NT2/D1 (cell line): ENCODE measurements around the gene FRK.

ENCODE experiments used
- DNase-seq: peaks from one replicate; pipeline ENCODE4 v3.0.0-alpha.2; 2011; ENCODE audit warnings: low read depth, low spot score
- H3K27me3 ChIP-seq: 2 replicates; pipeline ENCODE4 v1.6.0; 2011; ENCODE audit warnings: mild to moderate bottlenecking; ENCODE audit not compliant: insufficient read length, insufficient read depth
- H3K36me3 ChIP-seq: 2 replicates; pipeline ENCODE4 v1.6.1; 2011; ENCODE audit warnings: mild to moderate bottlenecking, low read length, mixed read lengths; ENCODE audit not compliant: insufficient read depth, insufficient read length
- H3K4me1 ChIP-seq: 2 replicates; pipeline ENCODE4 v1.5.1; 2011; ENCODE audit not compliant: insufficient read depth, insufficient read length
- H3K4me3 ChIP-seq: 2 replicates; pipeline ENCODE4 v1.5.1; 2011; ENCODE audit warnings: low read depth; ENCODE audit not compliant: insufficient read length
- H3K9ac ChIP-seq: 2 replicates; pipeline ENCODE4 v1.6.0; 2011; ENCODE audit warnings: low read depth; ENCODE audit not compliant: insufficient read length
- H3K9me3 ChIP-seq: 2 replicates; pipeline ENCODE4 v1.5.1; 2011; ENCODE audit warnings: mild to moderate bottlenecking, low read length; ENCODE audit not compliant: insufficient read depth
- SUZ12 ChIP-seq: IDR thresholded peaks from 2 replicates; pipeline ENCODE4 v1.6.1; 2011; ENCODE audit not compliant: insufficient read length, insufficient read depth; ENCODE audit errors: extremely low read depth
- YY1 ChIP-seq: IDR thresholded peaks from 2 replicates; pipeline ENCODE4 v1.6.1; 2011; ENCODE audit not compliant: insufficient read length, insufficient read depth
- ZNF274 ChIP-seq: IDR thresholded peaks from 2 replicates; pipeline ENCODE4 v1.6.1; 2011; ENCODE audit warnings: mild to moderate bottlenecking, low read depth, low read length

The FRK gene

DNA sequence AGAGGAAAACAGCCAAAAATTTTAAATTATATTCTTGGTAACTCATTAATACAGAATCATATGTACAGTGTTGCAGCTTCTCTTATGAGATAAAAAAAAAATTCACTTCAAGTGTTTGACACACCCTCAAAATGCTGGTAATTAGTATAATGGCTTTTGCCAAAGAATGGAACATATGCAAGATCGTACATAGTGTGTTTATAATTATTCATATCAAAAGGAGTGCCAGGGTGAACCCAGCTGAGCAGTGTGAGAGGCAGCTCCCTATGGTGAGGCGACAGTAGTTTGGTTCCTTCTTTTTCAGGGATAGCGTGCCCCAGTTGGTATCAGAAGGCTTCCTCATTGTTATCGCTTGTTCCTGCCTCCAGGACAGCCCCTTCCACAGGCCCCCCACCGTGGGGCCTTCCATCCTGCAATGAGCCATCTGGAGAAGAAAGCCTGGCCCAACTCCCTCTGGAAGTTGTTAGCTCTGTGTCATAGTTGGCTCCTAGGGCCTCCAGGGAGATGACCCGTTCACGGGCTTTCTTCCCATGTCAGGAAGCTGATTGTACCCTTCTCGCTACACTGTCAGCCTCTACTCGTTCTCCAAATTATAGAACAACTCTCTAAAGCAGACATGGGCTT lies 150.7 kb downstream of the FRK start:
- DNase-seq, result no peak
- Histone ChIP-seq H3K9me3 (no peaks in the 10 kb centered on the region), H3K4me3 (no peak overlapping the region), H3K27me3 (no peaks in the 10 kb centered on the region), H3K9ac (no peak overlapping the region), H3K36me3 (no peaks in the 10 kb centered on the region), H3K4me1 (no peaks in the 10 kb centered on the region)
- TF ChIP-seq ZNF274 (no peak), SUZ12 (no peak), YY1 (no peak)

DNA sequence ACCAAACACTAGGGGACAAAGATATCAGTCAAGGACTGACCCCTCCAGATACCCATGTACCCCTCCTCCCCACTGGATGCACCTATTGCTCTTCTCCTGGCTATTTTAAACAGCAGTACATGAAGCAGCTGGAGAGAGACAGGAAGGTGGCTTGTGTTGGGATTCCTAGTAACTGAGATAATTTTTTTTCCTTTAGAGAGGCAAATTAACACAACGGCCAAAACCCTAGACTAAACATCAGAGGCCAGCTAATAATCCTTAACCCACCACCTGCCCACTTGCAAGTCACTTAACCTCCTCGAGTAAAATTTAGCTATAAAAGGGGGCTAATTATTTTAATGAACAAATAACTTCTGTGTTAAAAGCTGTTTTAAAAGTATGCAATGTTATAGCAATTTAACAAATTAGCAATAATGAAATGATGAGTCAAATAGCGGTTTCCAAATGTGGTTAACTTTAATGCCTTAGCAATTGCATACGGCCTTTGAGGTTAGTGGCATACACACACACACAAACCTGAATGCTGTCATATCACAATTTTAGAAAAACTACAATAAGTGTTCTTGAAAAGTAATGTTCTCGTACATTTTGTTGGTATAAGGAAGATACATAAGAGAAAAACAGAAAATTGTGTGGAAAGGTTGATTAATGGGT lies 151.7 kb downstream of the FRK start:
- TF ChIP-seq ZNF274 (no peak), YY1 (no peak), SUZ12 (no peak)
- no peak for DNase-seq
- Histone ChIP-seq H3K36me3 (no peaks in the 10 kb centered on the region), H3K4me1 (no peaks in the 10 kb centered on the region), H3K27me3 (no peaks in the 10 kb centered on the region), H3K9me3 (no peaks in the 10 kb centered on the region), H3K4me3 (no peak overlapping the region), H3K9ac (no peak overlapping the region)

DNA sequence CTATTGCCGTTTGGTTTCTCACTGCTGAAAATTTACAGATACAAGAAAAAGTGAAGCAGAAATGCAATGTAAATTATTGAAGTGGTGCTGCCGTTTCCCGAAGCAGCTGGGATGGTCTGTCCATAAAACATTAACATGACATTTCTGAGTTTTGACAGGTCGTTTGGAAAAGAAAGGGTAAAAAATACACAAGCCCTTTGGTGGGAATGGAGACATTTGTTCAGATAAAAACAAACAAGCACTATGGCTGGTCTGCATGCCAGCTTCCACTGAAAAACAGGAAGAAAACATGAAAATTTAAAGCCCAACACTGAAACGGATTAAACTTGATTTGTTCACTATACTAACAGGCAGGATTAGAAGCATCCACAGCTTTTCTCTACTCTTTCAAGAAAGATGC lies 155.2 kb downstream of the FRK start:
- H3K36me3 ChIP-seq, result no peaks in the 10 kb centered on the region
- H3K9ac ChIP-seq, result no peak overlapping the region
- no peak overlapping the region for H3K4me3 ChIP-seq
- H3K4me1 ChIP-seq, result no peaks in the 10 kb centered on the region
- H3K9me3 ChIP-seq, result no peaks in the 10 kb centered on the region
- no peaks in the 10 kb centered on the region for H3K27me3 ChIP-seq
- TF ChIP-seq SUZ12 (no peak), ZNF274 (no peak), YY1 (no peak)
- no peak for DNase-seq

GRCh38 chr6:115902436-115902835 lies 158.3 kb downstream of the FRK start:
- Histone ChIP-seq H3K4me3 (no peak overlapping the region), H3K9me3 (no peaks in the 10 kb centered on the region), H3K4me1 (no peaks in the 10 kb centered on the region), H3K9ac (no peak overlapping the region), H3K36me3 (no peaks in the 10 kb centered on the region), H3K27me3 (no peaks in the 10 kb centered on the region)
- no peak for TF ChIP-seq SUZ12
- TF ChIP-seq ZNF274, result no peak
- no peak for TF ChIP-seq YY1
- DNase-seq, result no peak

DNA sequence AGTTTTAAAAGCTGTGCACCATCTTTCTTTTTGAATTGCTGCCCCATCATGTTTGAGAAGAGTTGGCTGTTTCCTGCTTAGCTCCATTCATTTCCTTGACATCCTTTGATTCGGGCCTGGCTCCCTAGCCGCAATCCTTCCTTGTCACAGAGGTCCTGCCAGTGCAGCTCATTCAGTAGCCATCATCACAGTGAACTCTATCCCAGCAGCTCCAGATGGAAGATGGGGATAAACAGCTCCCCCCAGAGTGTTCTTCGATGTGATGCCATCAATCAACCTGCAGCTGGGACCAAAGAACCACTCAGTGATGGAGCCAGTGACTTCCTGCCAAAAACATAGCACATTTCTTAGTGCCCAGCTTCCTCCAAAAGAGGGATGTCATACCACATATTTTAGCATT lies 158.8 kb downstream of the FRK start:
- Histone ChIP-seq H3K4me1 (no peaks in the 10 kb centered on the region), H3K27me3 (no peaks in the 10 kb centered on the region), H3K9me3 (no peaks in the 10 kb centered on the region), H3K4me3 (no peak overlapping the region), H3K36me3 (no peaks in the 10 kb centered on the region), H3K9ac (no peak overlapping the region)
- no peak for DNase-seq
- TF ChIP-seq ZNF274, result no peak
- TF ChIP-seq SUZ12, result no peak
- TF ChIP-seq YY1, result no peak

DNA sequence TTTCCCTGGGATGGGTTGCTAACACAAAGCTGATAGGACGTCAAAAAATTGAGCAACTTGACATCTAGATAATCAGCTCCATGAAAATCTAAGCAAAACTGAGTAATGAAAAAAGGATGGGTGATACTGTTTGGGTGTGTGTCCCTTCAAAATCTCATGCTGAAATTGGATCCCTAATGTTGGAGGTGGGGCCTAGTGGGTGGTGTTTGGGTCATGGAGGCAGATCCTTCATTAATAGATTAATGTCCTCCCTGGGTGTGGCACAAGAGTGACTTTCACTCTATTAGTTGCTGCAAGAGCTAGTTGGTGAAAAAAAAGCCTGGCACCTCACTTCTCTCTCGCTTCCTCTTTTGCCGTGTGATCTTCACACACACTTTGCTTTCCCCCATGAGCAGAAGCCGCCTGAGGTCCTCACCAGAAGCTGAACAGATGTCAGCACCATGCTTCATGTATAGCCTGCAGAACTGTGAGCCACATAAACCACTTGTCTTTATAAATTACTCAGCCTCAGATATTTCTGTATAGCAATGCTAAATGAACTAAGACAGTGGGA lies 160.9 kb downstream of the FRK start:
- no peaks in the 10 kb centered on the region for H3K36me3 ChIP-seq
- H3K4me1 ChIP-seq, result no peaks in the 10 kb centered on the region
- DNase-seq, result no peak
- TF ChIP-seq YY1, result no peak
- no peak for TF ChIP-seq ZNF274
- no peak for TF ChIP-seq SUZ12
- no peaks in the 10 kb centered on the region for H3K27me3 ChIP-seq
- H3K4me3 ChIP-seq, result no peak overlapping the region
- no peaks in the 10 kb centered on the region for H3K9me3 ChIP-seq
- H3K9ac ChIP-seq, result no peak overlapping the region

GRCh38 chr6:115898246-115898645 lies 162.4 kb downstream of the FRK start:
- H3K4me1 ChIP-seq, result no peaks in the 10 kb centered on the region
- no peak overlapping the region for H3K9ac ChIP-seq
- H3K27me3 ChIP-seq, result no peaks in the 10 kb centered on the region
- H3K9me3 ChIP-seq, result no peaks in the 10 kb centered on the region
- TF ChIP-seq SUZ12, result no peak
- no peak for TF ChIP-seq YY1
- no peak for TF ChIP-seq ZNF274
- no peak for DNase-seq
- no peaks in the 10 kb centered on the region for H3K36me3 ChIP-seq
- H3K4me3 ChIP-seq, result no peak overlapping the region
